H1 (cell line): ENCODE measurements around the gene TEKTIP1.

Experiments
- CTCF ChIP-seq, 3 experiments: IDR thresholded peaks; 1 replicate in 2 of 3; 2 replicates in 1 of 3; pipeline versions ENCODE4 v1.5.1 to v1.6.1; 2011; ENCODE audit warnings: low read length in 3 of 3, mild to moderate bottlenecking in 3 of 3, inconsistent platforms in 2 of 3, low read depth in 1 of 3, moderate library complexity in 1 of 3; ENCODE audit not compliant: insufficient read depth in 1 of 3; ENCODE audit errors: control extremely low read depth in 1 of 3
- EP300 ChIP-seq, 2 experiments: IDR thresholded peaks; 1 replicate in 1 of 2; 2 replicates in 1 of 2; pipeline ENCODE4 v1.6.1; 2011 to 2012; ENCODE audit warnings: low read depth in 2 of 2, low read length in 2 of 2, mild to moderate bottlenecking in 2 of 2, borderline replicate concordance in 1 of 2, inconsistent platforms in 1 of 2, moderate library complexity in 1 of 2
- POLR2AphosphoS5 ChIP-seq: IDR thresholded peaks from 2 replicates; pipeline ENCODE4 v1.6.1; 2011; ENCODE audit warnings: low read depth, low read length
- RAD21 ChIP-seq, 2 experiments: IDR thresholded peaks in 1 of 2; conservative IDR thresholded peaks in 1 of 2; 2 replicates each; pipeline ENCODE4 v1.6.1; 2011; ENCODE audit warnings: low read depth in 2 of 2, low read length in 2 of 2, improper control_type of control experiment in 1 of 2, inconsistent platforms in 1 of 2, mild to moderate bottlenecking in 1 of 2, moderate library complexity in 1 of 2

GRCh38 chr19:3544058-3544376 is 5.0 kb downstream of the TEKTIP1 start:
- no peak for TF ChIP-seq CTCF (IDR thresholded peaks at IDR 0.05; ENCODE audit: control extremely low read depth in 1 of 3, insufficient read depth in 1 of 3, low read depth in 1 of 3, low read length in 3 of 3)
- TF ChIP-seq POLR2AphosphoS5, result no peak
- no peak for TF ChIP-seq RAD21 (IDR thresholded peaks at IDR 0.05 in 1 of 2, conservative IDR thresholded peaks at IDR 0.05 in 1 of 2; ENCODE audit: low read depth in 2 of 2, low read length in 2 of 2)
- no peak for TF ChIP-seq EP300 (IDR thresholded peaks at IDR 0.05; ENCODE audit: borderline replicate concordance in 1 of 2, low read depth in 2 of 2, low read length in 2 of 2)
